Erythroblast (primary cell): ENCODE results near the gene PLPP6.
"Not testable (repeated sequence)": the region's sequence is repeated elsewhere in the genome, so short reads cannot be mapped to it uniquely, and the experiment has no call there.

Experiments used
- DNase-seq, 2 experiments: peaks; one replicate each; lab custom pipeline; 2025; lab: John Stamatoyannopoulos, UW
- GATA1 ChIP-seq: IDR thresholded peaks from 2 replicates; pipeline ENCODE4 v1.6.1; 2011; ENCODE audit warnings: low read depth, mild to moderate bottlenecking, control low read depth, low read length, moderate library complexity
- POLR2A ChIP-seq: IDR thresholded peaks from 2 replicates; pipeline ENCODE4 v1.6.1; 2011; ENCODE audit warnings: mild to moderate bottlenecking, low read length

Gene PLPP6

GRCh38 chr9:4656621-4657020 is 5.5 kb upstream of the PLPP6 start:
- no peak for TF ChIP-seq POLR2A
- TF ChIP-seq GATA1: no peak

DNA sequence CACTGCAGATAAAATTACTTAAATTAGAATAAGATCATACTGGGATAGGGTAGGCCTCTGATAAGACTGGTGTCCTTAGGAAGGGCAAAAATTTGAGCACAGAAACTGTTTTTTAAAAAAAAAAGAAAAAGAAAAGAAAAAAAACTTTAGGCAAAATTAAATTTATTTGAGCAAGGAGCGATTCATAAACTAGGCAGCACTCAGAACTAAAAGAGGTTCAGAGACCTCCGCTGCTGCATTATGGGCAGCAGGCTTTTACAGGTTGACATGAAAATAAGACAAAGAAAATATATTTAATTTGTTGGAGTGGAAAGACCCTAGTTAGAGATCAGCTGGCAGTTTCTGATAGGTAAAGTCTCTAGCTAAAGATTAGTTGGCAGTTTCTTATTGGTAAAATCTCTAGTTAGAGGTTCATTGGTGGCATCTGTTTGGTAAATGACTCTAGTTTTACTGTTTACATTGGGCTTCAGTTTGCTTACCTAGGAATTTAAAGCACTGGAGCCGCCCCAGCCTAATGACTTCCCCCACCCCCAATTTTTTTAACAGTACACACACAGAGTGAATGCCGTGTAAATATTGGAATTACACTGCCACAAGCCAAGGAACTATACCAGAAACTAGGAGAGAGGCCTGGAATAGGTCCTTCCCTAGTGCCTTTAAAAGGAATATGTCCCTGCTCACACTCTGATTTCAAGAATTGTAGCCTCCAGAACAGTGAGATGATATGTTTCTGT is 4.5 kb upstream of the PLPP6 start:
- DNase-seq: no peak
- TF ChIP-seq POLR2A (no peak), GATA1 (no peak)

More at GRCh38 chr9:4656621-4657020, 5.5 kb upstream of the PLPP6 start:
- no peak for DNase-seq

DNA sequence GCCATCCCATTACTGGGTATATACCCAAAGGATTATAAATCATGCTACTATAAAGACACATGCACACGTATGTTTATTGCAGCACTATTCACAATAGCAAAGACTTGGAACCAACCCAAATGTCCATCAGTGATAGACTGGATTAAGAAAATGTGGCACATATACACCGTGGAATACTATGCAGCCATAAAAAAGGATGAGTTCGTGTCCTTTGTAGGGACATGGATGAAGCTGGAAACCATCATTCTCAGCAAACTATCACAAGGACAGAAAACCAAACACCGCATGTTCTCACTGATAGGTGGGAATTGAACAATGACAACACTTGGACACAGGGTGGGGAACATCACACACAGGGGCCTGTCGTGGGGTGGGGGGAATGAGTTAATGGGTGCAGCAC is 1.4 kb upstream of the PLPP6 start:
- DNase-seq: not testable (repeated sequence)

DNA sequence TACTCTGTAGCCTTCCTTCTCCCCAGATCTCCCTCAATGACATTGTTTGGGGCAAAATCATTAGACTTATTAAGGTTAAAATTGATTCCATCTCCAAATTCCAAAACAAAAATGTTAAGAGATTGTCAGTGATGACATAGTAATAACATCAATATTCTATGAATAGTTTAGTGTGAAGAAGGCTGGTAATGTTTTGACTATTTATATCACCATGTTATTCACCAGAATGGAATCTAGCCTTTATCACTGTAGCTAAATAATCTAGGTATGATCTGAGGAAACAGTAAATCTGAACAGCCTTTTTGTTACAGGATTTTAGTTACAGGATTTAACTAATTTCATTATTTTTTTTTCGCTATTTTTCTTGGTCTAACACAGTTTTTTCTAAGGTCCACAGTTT is 929 bp upstream of the PLPP6 start:
- DNase-seq: no peak
- TF ChIP-seq POLR2A (no peak), GATA1 (no peak)

DNA sequence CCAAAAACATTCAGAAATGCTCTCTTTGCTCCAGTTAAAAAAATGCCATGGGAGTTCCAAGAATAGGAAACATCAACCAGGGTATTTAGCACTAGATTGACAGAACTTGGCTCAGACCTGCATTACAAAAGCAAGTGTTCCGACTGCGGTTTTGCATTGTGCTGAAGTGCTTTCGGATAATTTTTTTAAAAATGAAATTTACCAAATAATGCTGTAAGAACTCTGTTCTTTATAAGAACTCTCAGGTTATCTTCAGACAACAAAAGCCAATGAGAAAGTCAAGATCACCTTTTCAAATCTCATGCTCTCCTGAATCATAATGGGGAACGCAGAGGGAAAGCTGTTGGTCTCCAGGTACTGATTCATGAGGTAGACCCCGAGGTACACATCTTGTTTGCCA is 483 bp upstream of the PLPP6 start:
- no peak for DNase-seq
- TF ChIP-seq POLR2A (no peak), GATA1 (no peak)

DNA sequence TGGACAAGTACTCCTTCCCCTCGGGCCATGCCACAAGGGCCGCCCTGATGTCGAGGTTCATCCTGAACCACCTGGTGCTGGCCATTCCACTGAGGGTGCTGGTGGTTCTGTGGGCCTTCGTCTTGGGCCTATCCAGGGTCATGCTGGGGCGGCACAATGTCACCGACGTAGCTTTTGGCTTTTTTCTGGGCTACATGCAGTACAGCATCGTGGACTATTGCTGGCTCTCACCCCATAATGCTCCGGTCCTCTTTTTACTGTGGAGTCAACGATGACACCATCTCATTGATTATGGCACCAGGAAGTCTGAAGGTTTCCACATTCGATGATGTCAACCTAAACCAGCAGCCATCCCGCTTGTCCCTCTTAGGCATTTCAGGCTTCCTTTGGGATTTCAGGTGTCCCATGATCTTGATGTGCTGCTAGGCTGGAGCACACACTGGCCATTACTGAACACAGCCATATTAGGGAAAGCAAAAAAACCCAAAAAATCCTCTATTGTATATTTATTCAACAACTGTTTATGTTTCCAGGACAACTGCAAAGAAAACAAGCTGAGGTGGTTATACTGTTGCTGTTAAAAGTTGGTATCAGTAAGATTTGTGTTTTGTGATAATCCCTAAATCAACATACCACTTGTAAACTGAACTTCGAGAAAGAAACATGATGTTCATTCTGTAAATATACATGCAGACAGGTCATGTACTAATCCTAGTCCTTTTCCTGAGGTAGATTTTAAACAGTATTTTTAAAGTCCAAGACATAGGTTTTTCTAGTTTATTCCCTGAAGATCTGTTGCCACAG is 1.1 kb downstream of the PLPP6 start:
- TF ChIP-seq GATA1: no peak
- peak in 1 of 2 experiments; percentile 25 for DNase-seq

GRCh38 chr9:4663956-4664355 is 1.9 kb downstream of the PLPP6 start:
- no peak for DNase-seq
- TF ChIP-seq GATA1 (no peak), POLR2A (no peak)

DNA sequence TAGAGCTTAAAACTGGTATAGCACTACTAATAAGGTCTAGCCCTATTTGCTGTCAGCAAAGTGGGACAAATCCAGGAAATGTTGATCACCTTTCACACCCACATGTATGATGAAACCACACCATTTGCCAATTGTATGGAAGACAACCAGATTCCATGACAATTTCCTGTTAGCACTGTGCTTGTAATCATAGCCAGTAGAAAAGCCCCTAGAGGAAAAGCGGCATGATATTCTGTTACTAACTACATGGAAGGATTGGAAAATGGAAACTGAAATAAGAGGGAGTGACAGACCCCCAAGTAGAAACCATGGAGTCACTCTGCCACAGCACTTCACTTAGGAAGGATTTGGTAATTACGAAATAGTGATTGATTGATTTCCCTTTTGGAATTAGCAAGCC is 3.3 kb downstream of the PLPP6 start:
- no peak for TF ChIP-seq GATA1
- TF ChIP-seq POLR2A: no peak
- no peak for DNase-seq

DNA sequence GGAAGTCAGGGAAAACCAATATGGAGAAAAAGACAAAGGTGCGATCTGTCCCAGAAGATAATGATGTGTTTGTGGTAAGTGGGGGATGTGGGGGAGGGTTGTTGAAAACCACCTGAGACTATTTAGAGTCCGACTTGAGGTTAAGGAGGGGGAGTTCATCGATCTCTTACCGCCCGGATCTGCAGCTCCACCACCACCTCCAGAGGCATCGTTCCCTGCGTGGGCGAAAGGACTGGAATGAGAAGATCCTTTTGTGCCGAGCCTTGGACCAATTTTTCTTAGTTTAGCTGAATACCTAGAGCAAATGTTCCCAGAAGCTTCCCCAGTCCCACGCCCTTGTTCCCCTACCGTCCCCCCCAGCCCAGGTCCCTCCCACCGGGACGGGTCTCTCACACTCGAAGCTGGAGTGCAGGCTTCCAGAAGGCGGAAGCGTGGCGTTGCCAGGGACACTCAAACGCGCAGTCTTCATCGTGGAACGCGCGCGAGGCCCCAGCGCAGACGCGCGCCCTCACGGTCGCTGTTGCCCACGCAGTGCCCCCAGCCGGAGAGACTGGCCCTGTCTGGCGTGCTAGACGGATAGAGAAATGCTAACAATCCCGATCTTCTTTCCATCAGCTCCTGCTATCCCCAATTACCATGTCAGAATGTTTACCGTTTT is 4.1 kb downstream of the PLPP6 start, which contains the start of gene SPATA6L:
Gene SPATA6L, minus strand, starts transcription at position 439 of the 658 bp plus-strand sequence. Its CDS starts 230 bp downstream, at position 209.
- peak; percentile 67 for DNase-seq
- TF ChIP-seq POLR2A (peak; percentile 35), GATA1 (no peak)

- DNase-seq: no peak
- TF ChIP-seq POLR2A (no peak), GATA1 (no peak)
These were observed 5.6 kb downstream of the PLPP6 start for GRCh38 chr9:4667681-4668080.

GRCh38 chr9:4668604-4669003 is 6.5 kb downstream of the PLPP6 start:
- TF ChIP-seq POLR2A: no peak
- no peak for TF ChIP-seq GATA1
- DNase-seq: no peak

GRCh38 chr9:4669890-4670289 is 7.8 kb downstream of the PLPP6 start:
- no peak for TF ChIP-seq POLR2A
- no peak for TF ChIP-seq GATA1
- no peak for DNase-seq

DNA sequence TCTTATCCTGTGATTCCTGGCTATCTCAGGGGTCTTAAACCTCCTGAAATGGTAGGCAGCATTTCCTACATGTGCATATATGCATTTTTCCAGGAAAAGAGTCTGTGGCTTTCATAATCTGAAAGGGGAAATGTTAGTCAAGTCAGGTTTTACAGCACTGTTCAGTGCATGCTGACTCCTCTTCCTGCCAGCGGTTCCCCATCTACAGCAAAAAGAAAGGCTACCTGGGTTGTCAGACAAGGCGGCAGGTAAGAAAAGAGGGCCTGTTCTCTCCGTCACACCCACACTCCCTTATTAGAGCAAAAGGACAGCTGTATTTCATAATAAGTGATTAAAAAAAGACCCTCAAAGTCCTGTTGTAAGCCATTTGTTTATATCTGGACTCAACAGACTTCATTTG is 8.5 kb downstream of the PLPP6 start:
- TF ChIP-seq GATA1 (no peak), POLR2A (no peak)
- DNase-seq: no peak

GRCh38 chr9:4671737-4672136 is 9.6 kb downstream of the PLPP6 start:
- DNase-seq: no peak
- no peak for TF ChIP-seq GATA1
